HG03558 (cell line): ENCODE data around the gene LRP8.

ENCODE experiments used
- ATAC-seq: cut with Tn5 transposase; IDR thresholded peaks from one replicate; pipeline ENCODE4 v1.9.1; 2021; ENCODE audit warnings: moderate number of reproducible peaks; ENCODE audit not compliant: unreplicated experiment; ENCODE audit errors: extremely low read depth

Gene LRP8

DNA sequence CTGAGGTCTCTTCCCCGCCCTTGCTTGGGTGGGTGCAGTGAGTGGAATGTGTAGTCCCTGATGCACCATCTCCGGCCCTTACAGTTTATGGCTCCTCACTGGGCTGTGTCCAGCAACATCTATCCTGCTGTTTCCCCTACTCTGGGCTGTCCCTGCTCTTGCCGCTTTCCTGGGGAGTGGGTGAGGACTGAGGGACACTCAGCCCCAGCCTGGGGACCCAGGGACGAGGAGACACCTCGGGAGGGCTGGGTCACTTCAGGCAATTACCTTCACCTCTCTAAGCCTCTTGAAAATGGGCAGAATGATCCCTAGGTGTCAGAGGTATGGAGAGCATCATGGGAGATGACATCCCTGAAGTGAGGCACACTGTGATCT lies 13.6 kb upstream of the LRP8 start:
- no peak for ATAC-seq

DNA sequence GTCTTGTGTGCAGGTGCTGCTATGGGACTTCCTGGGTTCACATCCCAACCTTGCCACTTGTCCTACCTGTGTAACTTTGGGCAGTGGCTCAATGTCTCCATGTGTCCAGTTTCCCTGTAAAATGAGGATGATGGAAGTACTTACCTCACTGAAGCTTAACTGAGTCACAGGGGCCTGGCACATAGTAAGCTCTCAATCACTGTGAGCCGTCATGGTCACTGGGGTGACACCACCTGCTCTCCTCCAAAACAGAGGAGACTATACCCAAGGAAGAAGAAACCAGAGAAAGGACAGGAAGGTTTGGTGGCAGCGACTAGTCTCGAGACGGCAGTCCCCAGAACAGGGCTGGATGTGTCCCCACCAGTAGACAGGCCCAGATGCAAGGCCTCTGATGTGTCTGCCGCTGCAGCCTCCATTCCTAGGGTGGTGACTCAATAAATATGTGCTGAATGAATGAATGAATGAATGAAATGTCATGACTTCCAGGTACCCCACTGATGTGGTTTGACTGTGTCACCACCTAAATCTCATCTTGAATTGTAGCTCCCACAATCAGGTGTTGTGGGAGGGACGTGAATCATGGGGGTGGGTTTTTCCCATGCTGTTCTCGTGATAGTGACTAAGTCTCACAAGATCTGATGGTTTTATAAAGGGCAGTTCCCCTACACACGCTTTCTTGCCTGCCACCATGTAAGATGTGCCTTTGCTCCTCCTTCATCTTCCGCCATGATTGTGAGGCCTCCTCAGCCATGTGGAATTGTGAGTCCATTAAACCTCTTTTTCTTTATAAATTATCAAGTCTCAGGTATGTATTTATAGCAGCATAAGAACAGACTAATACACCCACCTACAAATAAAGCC lies 13.0 kb upstream of the LRP8 start:
- ATAC-seq: no peak

DNA sequence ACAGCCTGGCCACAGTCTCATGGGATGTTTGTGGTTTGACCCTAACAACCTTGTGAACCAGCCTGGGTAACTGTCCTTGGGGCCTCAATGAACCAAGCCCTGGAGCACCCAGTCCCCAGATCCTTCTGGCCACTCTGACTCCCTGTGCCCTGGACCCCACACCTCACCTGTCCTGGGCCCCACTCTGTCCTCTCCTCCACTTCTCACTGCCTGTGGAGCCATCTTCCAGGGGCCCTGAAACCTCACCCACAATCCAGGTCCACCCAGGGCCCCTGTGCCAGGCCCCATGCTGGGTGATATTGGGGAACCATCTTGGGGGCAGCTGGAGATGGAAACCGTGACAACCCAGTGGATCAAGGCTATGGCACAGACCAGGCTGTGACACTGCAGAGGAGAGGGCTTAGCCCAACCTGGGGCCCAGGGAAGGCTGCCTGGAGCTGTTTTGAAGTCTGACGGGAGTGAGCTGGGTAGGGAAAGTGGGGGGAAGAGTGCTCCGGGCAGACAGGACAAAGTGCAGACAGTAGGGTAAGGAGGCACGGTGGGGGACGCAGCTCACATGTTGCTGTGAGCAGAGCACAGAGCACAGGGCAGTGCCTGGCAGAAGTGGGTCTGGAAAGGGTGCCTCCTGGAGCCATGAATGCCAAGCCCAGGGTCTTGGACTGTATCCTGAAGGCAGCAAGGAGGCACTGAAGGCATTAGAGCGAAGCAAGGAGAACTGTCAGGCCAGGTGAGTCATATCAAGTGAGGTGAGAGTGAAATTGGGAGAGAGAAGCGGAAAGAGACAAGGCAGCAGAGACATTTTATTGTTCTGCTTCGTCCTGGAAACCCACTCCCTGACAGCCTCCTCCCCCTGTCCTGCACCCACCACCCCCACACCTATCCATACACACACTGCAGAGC lies 12.1 kb upstream of the LRP8 start:
- ATAC-seq: no peak

DNA sequence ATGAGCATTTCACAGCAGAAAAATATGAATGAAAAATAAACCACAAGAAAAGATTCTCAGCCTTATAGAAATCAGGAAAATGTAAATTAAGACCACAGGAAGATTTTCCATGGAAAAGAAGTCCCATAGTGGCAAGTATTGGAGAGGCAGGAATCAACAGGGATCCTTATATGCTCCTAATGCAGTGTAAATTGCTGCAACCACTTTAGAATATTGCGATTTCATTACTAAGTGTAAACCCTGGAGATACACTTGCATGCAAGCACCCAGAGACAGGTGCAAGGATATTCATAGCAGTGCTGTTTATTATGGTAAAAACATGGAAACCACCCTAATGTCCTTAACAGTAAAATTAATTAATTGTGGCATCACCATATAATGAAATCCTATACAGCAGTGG lies 10.6 kb upstream of the LRP8 start:
- ATAC-seq: no peak

DNA sequence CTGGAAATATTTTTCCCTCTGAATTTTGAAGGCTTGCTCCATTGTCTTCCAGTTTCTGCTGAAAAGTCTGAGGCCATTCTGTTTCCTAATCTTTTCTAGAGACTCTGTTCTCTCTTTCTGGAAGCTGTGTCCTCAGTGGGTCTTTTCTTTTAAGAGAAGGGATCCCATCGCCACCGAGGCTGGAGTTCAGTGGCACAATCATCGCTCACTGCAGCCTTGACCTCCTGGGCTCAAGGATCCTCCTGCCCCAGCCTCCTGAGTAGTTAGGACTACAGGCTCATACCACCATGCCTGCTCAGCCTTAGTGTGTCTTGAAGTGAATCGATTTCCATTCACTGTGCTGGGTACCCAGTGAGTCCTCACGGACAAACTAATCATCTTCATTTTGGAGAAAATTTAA lies 9.6 kb upstream of the LRP8 start:
- ATAC-seq: no peak

GRCh38 chr1:53336146-53336545 lies 8.3 kb upstream of the LRP8 start:
- no peak for ATAC-seq

- no peak for ATAC-seq
These were observed 7.8 kb upstream of the LRP8 start for GRCh38 chr1:53335661-53336060.

DNA sequence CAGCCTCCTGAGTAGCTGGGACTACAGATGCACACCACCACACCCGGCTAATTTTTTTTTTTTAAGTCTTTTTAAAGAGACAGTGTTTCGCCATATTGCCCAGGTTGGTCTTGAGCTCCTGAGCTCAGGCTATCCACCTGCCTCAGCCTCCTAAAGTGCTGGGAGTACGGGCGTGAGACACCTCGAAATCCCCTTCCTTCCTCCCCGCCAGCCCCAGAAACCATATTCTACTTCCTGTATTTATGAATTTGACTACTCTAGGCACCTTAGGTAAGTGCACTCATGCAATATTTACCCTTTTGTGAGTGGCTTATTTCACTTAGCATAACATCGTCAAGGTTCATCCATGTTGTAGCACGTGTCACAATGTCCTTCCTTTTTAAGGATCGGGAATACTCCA lies 6.9 kb upstream of the LRP8 start:
- no peak for ATAC-seq

DNA sequence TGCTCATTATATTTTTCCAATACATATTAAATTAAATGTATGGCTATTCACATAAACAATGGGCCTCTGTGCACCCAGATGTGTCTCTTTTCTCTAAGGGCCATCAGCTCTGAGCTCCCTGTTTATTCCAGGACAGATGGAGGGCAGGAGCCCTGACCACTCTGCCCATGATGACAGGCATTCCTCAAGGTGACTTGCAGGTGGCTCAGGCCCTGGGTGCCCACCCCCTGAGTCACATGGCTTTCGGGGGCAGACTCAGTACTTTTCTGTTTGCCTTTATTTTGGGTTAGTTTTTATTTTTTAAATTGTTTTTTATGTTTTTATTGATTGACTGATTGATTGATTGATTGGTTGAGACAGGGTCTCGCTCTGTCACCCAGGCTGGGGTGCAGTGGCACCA lies 6.4 kb upstream of the LRP8 start:
- ATAC-seq: no peak

DNA sequence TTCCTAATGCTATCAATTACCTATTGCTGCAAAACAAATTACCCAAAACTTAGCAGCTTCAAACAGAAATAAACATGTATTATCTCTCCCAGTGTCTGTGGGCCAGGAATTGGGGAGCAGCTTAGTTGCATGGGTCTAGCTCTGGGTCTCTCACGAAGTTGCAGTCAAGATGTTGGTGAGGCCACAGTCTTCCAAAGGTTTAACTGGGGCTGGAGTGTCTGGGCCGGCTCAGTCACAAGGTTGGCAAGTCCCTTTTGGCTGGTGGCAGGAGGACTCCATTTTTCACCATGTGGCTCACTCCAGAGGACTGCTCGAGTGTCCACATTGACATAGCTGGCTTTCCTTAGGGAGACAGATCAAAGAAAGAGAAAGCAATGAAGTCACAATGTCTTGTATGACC lies 5.0 kb upstream of the LRP8 start:
- no peak for ATAC-seq

DNA sequence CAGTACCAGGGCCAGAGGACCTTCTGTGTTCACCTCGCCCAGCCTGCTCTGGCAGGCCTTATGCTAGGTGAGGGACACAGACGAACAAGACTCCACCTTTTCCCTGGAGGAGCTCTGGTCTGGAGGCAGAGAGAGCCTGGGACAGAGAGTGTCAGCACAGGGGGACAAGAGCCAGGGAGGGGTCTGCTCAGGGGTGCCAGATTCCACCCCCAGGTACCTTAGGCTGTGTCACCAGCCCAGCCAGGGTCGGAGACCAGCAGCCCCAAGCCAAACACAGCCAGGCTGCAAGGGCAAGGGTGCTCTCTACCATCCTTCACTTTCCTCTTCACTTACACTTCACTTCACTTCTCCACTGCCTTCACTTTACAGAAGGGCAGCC lies 4.3 kb upstream of the LRP8 start:
- no peak for ATAC-seq

- no peak for ATAC-seq
These were observed 3.7 kb upstream of the LRP8 start for GRCh38 chr1:53331446-53332185.

DNA sequence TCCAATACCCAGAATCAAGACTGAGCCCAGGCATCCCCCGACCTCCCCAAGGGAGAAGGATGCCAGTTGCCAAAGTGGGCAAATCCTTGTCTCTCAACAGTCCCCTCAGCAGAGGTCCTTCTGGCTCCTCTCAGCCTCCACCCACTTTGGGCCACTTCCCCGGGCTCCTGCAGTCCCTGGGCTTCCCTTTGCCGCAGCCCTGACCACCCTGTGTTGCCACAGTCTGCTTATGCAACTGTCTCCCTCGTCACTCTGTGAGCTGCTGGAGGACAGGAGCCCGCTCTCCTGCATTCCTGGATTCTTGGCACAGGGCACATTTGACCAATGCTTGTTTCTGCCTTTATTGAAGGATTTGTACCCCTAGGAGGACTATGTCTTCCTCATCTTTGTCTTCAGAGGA lies 2.9 kb upstream of the LRP8 start:
- no peak for ATAC-seq

- ATAC-seq: no peak
These were observed 950 bp upstream of the LRP8 start for GRCh38 chr1:53328541-53329499.

GRCh38 chr1:53327182-53327913 lies 522 bp downstream of the LRP8 start:
- no peak for ATAC-seq

DNA sequence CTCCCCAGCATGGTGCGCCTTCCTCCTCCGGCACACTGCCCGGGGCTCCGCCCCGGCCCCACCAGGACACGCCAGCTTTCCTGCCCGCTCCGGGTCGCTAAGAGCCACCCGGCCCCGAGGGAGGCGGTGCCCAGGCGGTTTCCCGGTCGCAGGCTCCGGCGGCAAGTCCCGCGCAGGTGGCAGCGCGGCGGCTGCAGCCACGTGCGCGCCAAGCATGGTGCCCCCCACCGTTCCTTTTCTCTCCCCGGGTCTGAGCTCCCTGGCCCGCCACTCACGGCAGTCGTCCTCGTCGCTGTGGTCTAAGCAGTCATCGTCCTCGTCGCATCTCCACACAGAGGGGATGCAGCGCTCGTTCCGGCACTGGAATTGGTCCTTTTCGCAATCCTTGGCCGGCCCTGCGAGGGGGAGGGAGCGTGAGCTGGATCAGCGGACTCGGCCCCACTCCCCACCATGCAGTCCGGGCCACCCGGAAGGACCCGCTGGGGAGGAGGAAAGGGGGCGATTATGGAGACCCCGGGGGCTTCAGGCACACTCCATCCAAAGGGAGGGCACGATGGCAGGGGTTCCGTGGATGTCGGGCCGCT lies 1.2 kb downstream of the LRP8 start:
- ATAC-seq: no peak

- ATAC-seq: peak; percentile 78
These were observed 1.7 kb downstream of the LRP8 start for GRCh38 chr1:53326088-53326597.

DNA sequence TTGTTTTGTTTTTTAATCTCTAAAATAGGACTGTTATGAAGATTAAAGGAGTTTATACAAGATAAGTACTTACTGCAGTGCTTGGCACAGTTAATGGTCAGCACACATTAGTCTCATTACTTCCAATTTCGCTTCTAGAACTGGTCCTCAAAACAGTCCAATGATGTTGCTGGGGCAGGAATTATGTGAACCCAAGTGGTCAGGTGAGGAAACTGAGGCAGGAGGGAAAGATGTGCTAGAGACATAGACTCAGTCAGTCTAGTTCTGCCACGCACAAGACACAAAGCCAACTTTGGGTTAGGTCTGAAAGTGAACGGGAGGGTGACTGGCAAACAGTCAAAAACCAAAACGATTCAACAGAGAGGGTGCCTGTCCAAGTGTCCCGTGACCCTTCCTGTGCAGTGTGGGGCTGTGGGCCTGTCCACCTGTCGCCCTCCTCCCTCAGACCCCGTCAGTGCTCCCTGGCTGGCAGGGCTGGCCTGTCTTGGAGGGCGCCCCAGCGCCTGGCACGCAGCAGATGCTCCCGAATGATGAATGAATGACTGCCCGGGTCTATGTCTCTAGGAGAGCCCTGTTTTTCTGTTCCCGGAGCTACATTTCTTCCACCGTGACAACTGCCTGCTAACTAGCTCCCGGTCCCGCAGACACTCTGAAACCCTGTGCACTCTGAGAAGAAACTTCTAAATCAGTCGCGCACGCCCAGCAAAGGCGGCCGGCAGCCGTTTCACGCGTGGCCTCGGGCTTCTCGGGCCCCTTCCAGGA lies 2.4 kb downstream of the LRP8 start:
- no peak for ATAC-seq
